HCT116 (cell line): Measurements from ENCODE around the gene LYSMD2. TPM values are rescaled to one million over a fixed set of nuclear protein-coding genes. Genes with fewer than 3 reads are reported as not detected.

Source experiments
- ATAC-seq: fragments of 200-7000 bp; cut with Tn5 transposase; 2 replicates; pipeline ENCODE4 v1.9.1; 2020; ENCODE audit warnings: mild to moderate bottlenecking, moderate library complexity
- BruUV-seq: library from RNA; stranded (reverse); fragments of 400-500 nt; replicated peaks from 2 replicates; lab custom pipeline; 2021; lab: Mats Ljungman, UMichigan
- CTCF ChIA-PET: fragments of 300-600 bp; sonication (Branson Sonifier 250); formaldehyde crosslinking; loops from one replicate; lab custom pipeline; 2021; ENCODE audit warnings: antibody characterized with exemption; lab: Charles Lee
- POLR2A ChIA-PET: fragments of 300-600, 350-600 bp; sonication (Branson Sonifier 250); formaldehyde crosslinking; loops from one replicate; lab custom pipeline; 2021; ENCODE audit warnings: antibody characterized with exemption; lab: Charles Lee
- RAD21 ChIA-PET, 2 experiments: fragments of 300-600 bp; sonication (Branson Sonifier 250); formaldehyde crosslinking; loops; one replicate each; lab custom pipeline; 2023; ENCODE audit warnings: low total read pairs in 2 of 2; ENCODE audit not compliant: uncharacterized antibody in 2 of 2, unreplicated experiment in 2 of 2, low non-redundant PET in 1 of 2; lab: Charles Lee
- DNase-seq: peaks from one replicate; pipeline ENCODE4 v3.0.0-alpha.2; 2010; ENCODE audit warnings: low read depth, low spot score
- H2AFZ ChIP-seq: fragments of 200-600 bp; shearing (Covaris generic), sonication (generic); 2 replicates; pipeline ENCODE4 v1.6.1; 2017; ENCODE audit warnings: low read depth, mixed run types, mixed read lengths, antibody characterized with exemption, low read length; ENCODE audit not compliant: poor library complexity, severe bottlenecking
- H3K27ac ChIP-seq: 2 replicates; pipeline ENCODE4 v1.5.1; 2012; ENCODE audit warnings: low read depth, low read length
- H3K27me3 ChIP-seq: fragments of 200-600 bp; sonication (generic); 2 replicates; pipeline ENCODE4 v1.6.1; 2016; ENCODE audit warnings: mixed run types, low read length, mixed read lengths; ENCODE audit not compliant: insufficient read depth
- H3K36me3 ChIP-seq, 2 experiments: fragments of 200-500 bp in 1 of 2; fragments of 200-600 bp in 1 of 2; sonication (Bioruptor generic) in 1 of 2; sonication (generic) in 1 of 2; 2 replicates each; pipeline versions ENCODE4 v1.5.1 to v1.6.1; 2014 to 2016; ENCODE audit warnings: low read length in 2 of 2, inconsistent platforms in 1 of 2, mixed read lengths in 1 of 2, mixed run types in 1 of 2; ENCODE audit not compliant: insufficient read depth in 2 of 2, control insufficient read depth in 1 of 2
- H3K4me1 ChIP-seq, 2 experiments: fragments of 200-600 bp in 1 of 2; sonication (generic) in 1 of 2; 2 replicates each; pipeline versions ENCODE4 v1.5.1 to v1.6.1; 2012 to 2017; ENCODE audit warnings: low read length in 2 of 2, inconsistent platforms in 1 of 2, mild to moderate bottlenecking in 1 of 2, mixed read lengths in 1 of 2, mixed run types in 1 of 2, moderate library complexity in 1 of 2; ENCODE audit not compliant: insufficient read depth in 2 of 2, control insufficient read depth in 1 of 2
- H3K4me2 ChIP-seq: fragments of 200-600 bp; sonication (generic); 2 replicates; pipeline ENCODE4 v1.6.1; 2017; ENCODE audit warnings: mixed run types, low read length, mixed read lengths
- H3K4me3 ChIP-seq, 2 experiments: fragments of 200-600 bp in 1 of 2; sonication (generic) in 1 of 2; replicated peaks in 1 of 2; 2 replicates each; pipeline ENCODE4 v1.5.1; 2011 to 2016; ENCODE audit warnings: low read length in 2 of 2, control low read depth in 1 of 2, low read depth in 1 of 2, mild to moderate bottlenecking in 1 of 2, mixed read lengths in 1 of 2, mixed run types in 1 of 2
- H3K79me2 ChIP-seq: fragments of 200-600 bp; sonication (generic); 2 replicates; pipeline ENCODE4 v1.6.1; 2017; ENCODE audit warnings: mild to moderate bottlenecking, mixed run types, low read length, moderate library complexity, mixed read lengths; ENCODE audit not compliant: insufficient read depth
- H3K9ac ChIP-seq: fragments of 200-600 bp; sonication (generic); 2 replicates; pipeline ENCODE4 v1.6.1; 2016; ENCODE audit warnings: low read length, mixed read lengths
- H3K9me2 ChIP-seq: fragments of 200-600 bp; sonication (generic), shearing (Covaris generic); 2 replicates; pipeline ENCODE4 v1.6.1; 2017; ENCODE audit warnings: mixed run types, mild to moderate bottlenecking, moderate library complexity; ENCODE audit not compliant: insufficient read depth
- H3K9me3 ChIP-seq, 2 experiments: fragments of 200-500 bp in 1 of 2; fragments of 200-600 bp in 1 of 2; sonication (Bioruptor generic) in 1 of 2; sonication (generic) in 1 of 2; 2 replicates each; pipeline ENCODE4 v1.6.1; 2014 to 2017; ENCODE audit warnings: low read length in 2 of 2, mixed read lengths in 2 of 2, inconsistent platforms in 1 of 2, low read depth in 1 of 2, mild to moderate bottlenecking in 1 of 2, mixed run types in 1 of 2, moderate library complexity in 1 of 2; ENCODE audit not compliant: control insufficient read depth in 1 of 2, insufficient read depth in 1 of 2
- H4K20me1 ChIP-seq: fragments of 200-600 bp; sonication (generic), shearing (Covaris generic); 2 replicates; pipeline ENCODE4 v1.6.1; 2017; ENCODE audit warnings: mixed run types, mild to moderate bottlenecking, moderate library complexity; ENCODE audit not compliant: insufficient read depth
- EGR1 ChIP-seq: IDR thresholded peaks from 2 replicates; pipeline ENCODE4 v1.6.1; 2012; ENCODE audit warnings: low read depth
- EZH2 ChIP-seq: fragments of 200-600 bp; sonication (generic); IDR thresholded peaks from 2 replicates; pipeline ENCODE4 v1.6.1; 2017; ENCODE audit warnings: antibody characterized with exemption, mixed run types
- EZH2phosphoT487 ChIP-seq: fragments of 200-600 bp; IDR thresholded peaks from 2 replicates; pipeline ENCODE4 v1.6.1; 2018; ENCODE audit warnings: antibody characterized with exemption, borderline replicate concordance
- SP1 ChIP-seq: IDR thresholded peaks from 2 replicates; pipeline ENCODE4 v1.6.1; 2012; ENCODE audit warnings: low read depth
- SRF ChIP-seq: IDR thresholded peaks from 2 replicates; pipeline ENCODE4 v1.6.1; 2012; ENCODE audit warnings: low read depth
- TCF7L2 ChIP-seq: IDR thresholded peaks from 2 replicates; pipeline ENCODE4 v1.7.0; 2011; ENCODE audit warnings: borderline replicate concordance, inconsistent platforms; ENCODE audit not compliant: insufficient read depth, insufficient read length; ENCODE audit errors: extremely low read depth
- intact Hi-C: fragments of 100-400 bp; cut with micrococcal nuclease; formaldehyde crosslinking; loops from 2 replicates; pipeline ENCODE4 v1.10.0; 2022
- total RNA-seq: library from RNA; stranded (reverse); gene quantifications from one replicate; pipeline ENCODE4 v1.2.1, GENCODE V29; 2021; ENCODE audit not compliant: unreplicated experiment
- TF ChIP-seq, protein P1 (sequence below): IDR thresholded peaks from 2 replicates; pipeline ENCODE4 v1.6.1; 2011; ENCODE audit warnings: mild to moderate bottlenecking, low read length, moderate library complexity; ENCODE audit not compliant: insufficient replicate concordance; ENCODE audit errors: extremely low read depth
- TF ChIP-seq, protein P2 (sequence below): IDR thresholded peaks from 2 replicates; pipeline ENCODE4 v1.6.1; 2012

LYSMD2 gene
- total RNA-seq, 1 experiment from 2014 or later: 10.8 TPM

DNA sequence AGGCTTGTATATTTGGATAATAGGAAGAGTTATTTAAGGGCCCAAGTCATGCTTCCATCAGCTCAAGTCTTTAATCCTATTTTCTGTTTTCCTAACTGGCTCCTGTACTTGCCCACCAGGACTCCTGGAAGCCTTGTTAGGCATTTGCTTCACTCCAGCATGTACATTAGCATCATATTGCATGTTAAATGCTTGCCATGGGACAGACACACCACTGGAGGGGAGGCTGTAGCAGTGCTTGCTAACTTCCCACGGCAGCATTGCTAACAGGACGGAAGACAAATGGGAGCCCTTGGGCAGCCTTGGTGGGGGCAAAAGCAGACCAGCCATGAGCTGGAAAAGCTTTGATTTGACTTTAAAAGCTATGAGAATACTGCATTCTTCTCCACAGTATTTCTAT is 20.0 kb upstream of the LYSMD2 start:
- Histone ChIP-seq H3K9me3 (no peaks in the 10 kb centered on the region), H3K4me2 (no peak overlapping the region), H3K9ac (no peak overlapping the region), H3K4me3 (no peak overlapping the region), H3K27me3 (no peaks in the 10 kb centered on the region), H2AFZ (no peak overlapping the region), H3K79me2 (no peaks in the 10 kb centered on the region), H3K36me3 (no peaks in the 10 kb centered on the region), H3K27ac (no peak overlapping the region), H4K20me1 (no peaks in the 10 kb centered on the region), H3K4me1 (peaks cover 1 to 2% of the 10 kb centered on the region in 2 experiments; a peak in 3 of 4 replicates), H3K9me2 (no peaks in the 10 kb centered on the region)
- ChIA-PET RAD21 (interaction anchor here (0.7 to 1.1 kb wide), 2 partner anchors 107 kb away, joined by 3 read pairs; no protein-coding TSS in a partner anchor), CTCF (interaction anchor here (1.1 to 1.3 kb wide), 2 partner anchors 19 kb away, joined by 4 read pairs; no protein-coding TSS in a partner anchor), POLR2A (no interaction called here)
- ATAC-seq (no peak), DNase-seq (no peak)
- intact Hi-C loops: no loop called here
- no peak for TF ChIP-seq EGR1
- TF ChIP-seq EZH2: no peak
- no peak for TF ChIP-seq TCF7L2
- TF ChIP-seq SRF: no peak
- TF ChIP-seq SP1: no peak
- TF ChIP-seq, protein P1, sequence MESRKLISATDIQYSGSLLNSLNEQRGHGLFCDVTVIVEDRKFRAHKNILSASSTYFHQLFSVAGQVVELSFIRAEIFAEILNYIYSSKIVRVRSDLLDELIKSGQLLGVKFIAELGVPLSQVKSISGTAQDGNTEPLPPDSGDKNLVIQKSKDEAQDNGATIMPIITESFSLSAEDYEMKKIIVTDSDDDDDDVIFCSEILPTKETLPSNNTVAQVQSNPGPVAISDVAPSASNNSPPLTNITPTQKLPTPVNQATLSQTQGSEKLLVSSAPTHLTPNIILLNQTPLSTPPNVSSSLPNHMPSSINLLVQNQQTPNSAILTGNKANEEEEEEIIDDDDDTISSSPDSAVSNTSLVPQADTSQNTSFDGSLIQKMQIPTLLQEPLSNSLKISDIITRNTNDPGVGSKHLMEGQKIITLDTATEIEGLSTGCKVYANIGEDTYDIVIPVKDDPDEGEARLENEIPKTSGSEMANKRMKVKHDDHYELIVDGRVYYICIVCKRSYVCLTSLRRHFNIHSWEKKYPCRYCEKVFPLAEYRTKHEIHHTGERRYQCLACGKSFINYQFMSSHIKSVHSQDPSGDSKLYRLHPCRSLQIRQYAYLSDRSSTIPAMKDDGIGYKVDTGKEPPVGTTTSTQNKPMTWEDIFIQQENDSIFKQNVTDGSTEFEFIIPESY: no peak
- TF ChIP-seq, protein P2, sequence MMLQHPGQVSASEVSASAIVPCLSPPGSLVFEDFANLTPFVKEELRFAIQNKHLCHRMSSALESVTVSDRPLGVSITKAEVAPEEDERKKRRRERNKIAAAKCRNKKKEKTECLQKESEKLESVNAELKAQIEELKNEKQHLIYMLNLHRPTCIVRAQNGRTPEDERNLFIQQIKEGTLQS: no peak
- no peak for TF ChIP-seq EZH2phosphoT487
- no TSS peak for BruUV-seq
